GM21360 (cell line): ENCODE data around the gene NPR1.
A peak's percentile ranks its signal among the peaks of the same experiment; 100 is the strongest.
"Not testable (repeated sequence)": the region's sequence is repeated elsewhere in the genome, so short reads cannot be mapped to it uniquely, and the experiment has no call there.

Experiments
- ATAC-seq: cut with Tn5 transposase; IDR thresholded peaks from one replicate; pipeline ENCODE4 v1.9.1; 2021; ENCODE audit warnings: mild to moderate bottlenecking, moderate library complexity; ENCODE audit not compliant: unreplicated experiment

Gene NPR1

GRCh38 chr1:153723687-153724086 lies 45.2 kb downstream of the NPR1 start:
- ATAC-seq = no peak

- ATAC-seq = not testable (repeated sequence)
These were observed 46.1 kb downstream of the NPR1 start for GRCh38 chr1:153724634-153725033.

GRCh38 chr1:153727463-153728304 lies 49.2 kb downstream of the NPR1 start, which contains the start of gene INTS3:
INTS3 (plus strand) TSS chr1:153728050; CDS start chr1:153728635, 585 bp downstream.
- peak; percentile 84 for ATAC-seq

- ATAC-seq = no peak
These were observed 50.0 kb downstream of the NPR1 start for GRCh38 chr1:153728305-153729066.

GRCh38 chr1:153730468-153730988 lies 52.0 kb downstream of the NPR1 start:
- ATAC-seq = no peak

GRCh38 chr1:153733970-153734369 lies 55.5 kb downstream of the NPR1 start:
- ATAC-seq = no peak

- no peak for ATAC-seq
These were observed 56.1 kb downstream of the NPR1 start for GRCh38 chr1:153734396-153735089.

GRCh38 chr1:153735090-153735420 lies 56.6 kb downstream of the NPR1 start:
- ATAC-seq = no peak

GRCh38 chr1:153741986-153742385 lies 63.5 kb downstream of the NPR1 start:
- ATAC-seq = no peak

GRCh38 chr1:153742411-153743142 lies 64.1 kb downstream of the NPR1 start:
- no peak for ATAC-seq
